ENCODE measurements around the gene SYNM. TPM values are rescaled to one million over a fixed set of nuclear protein-coding genes. Genes with fewer than 3 reads are reported as not detected.

SYNM gene
- total and polyA plus RNA-seq, 2 of the 8 experiments (the other 6 are each of a cell fraction or from before 2014, with no cell fraction given) = 0.89 to 2.0 TPM

DNA sequence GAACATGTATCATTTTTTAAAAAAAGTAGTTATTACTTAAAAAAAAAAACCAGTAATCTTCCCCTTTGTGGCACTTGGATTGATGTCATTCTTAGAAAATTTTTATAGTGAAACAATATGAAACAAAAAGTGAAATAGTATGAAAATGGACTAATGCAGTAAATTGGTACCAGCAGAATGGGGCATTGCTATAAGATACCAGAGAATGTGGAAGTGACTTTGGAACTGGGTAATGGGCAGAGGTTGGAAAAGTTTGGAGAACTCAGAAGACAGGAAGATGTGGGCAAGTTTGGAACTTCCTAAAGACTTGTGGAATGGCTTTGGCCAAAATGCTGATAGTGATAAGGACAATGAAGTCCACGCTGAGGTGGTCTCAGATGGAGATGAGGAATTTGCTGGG, 77.9 kb downstream of the SYNM start:
- H3K18ac ChIP-seq (ENCODE audit: extremely low read depth, low read length) = no peak overlapping the region
- H3K27me3 ChIP-seq (replicated peaks in 1 of 4; ENCODE audit: control insufficient read depth in 3 of 4, extremely low read depth in 1 of 4, insufficient read depth in 3 of 4, low read length in 3 of 4) = no peaks in the 10 kb centered on the region
- H2BK120ac ChIP-seq (replicated peaks; ENCODE audit: low read depth, low read length) = no peak overlapping the region
- H3K4ac ChIP-seq (replicated peaks; ENCODE audit: insufficient read length, low read depth, low read length) = no peak overlapping the region
- peaks cover 0 to 2% (median 0%) of the 10 kb centered on the region in 4 experiments; a peak in 2 of 8 replicates for H3K36me3 ChIP-seq (ENCODE audit: control insufficient read depth in 2 of 4, insufficient read depth in 4 of 4, low read length in 3 of 4)
- H3K79me2 ChIP-seq (ENCODE audit: control insufficient read depth in 1 of 2, insufficient read depth in 2 of 2, low read length in 2 of 2) = no peaks in the 10 kb centered on the region
- no peak overlapping the region for H4K91ac ChIP-seq (replicated peaks; ENCODE audit: insufficient read length, low read length)
- H3K9me3 ChIP-seq (ENCODE audit: insufficient read depth in 2 of 2, low read depth in 1 of 2, low read length in 1 of 2) = no peaks in the 10 kb centered on the region
- H4K8ac ChIP-seq (ENCODE audit: extremely low read depth, insufficient read depth, low read length) = no peak overlapping the region
- H4K20me1 ChIP-seq (replicated peaks in 1 of 2; ENCODE audit: control insufficient read depth in 1 of 2, insufficient read depth in 2 of 2, low read length in 2 of 2) = no peaks in the 10 kb centered on the region
- WGBS, 2 experiments (ENCODE audit: extremely low coverage in 1 of 2, insufficient coverage in 1 of 2, insufficient read length in 1 of 2, insufficient replicate concordance in 2 of 2, low coverage in 1 of 2, low lambda C conversion rate in 2 of 2, missing lambda C conversion rate in 1 of 2) = 94% methylated on average over 1 of the region's 1 CpG; no CpG with 5 or more reads in 1 of the 2 experiments
- H2AK5ac ChIP-seq (ENCODE audit: low read depth, low read length) = no peak overlapping the region
- POLR2A ChIA-PET (ENCODE audit: partially characterized antibody) = no interaction called here
- FAIRE-seq = no peak
- no peak overlapping the region for H2AFZ ChIP-seq (ENCODE audit: low read length)
- no peak overlapping the region for H4K5ac ChIP-seq (ENCODE audit: insufficient read length, low read depth, low read length)
- H3K14ac ChIP-seq (ENCODE audit: insufficient read length) = no peak overlapping the region
- peaks cover 0 to 5% (median 2%) of the 10 kb centered on the region in 4 experiments; a peak in 4 of 7 replicates for H3K4me1 ChIP-seq (replicated peaks in 1 of 4; ENCODE audit: control insufficient read depth in 3 of 4, insufficient read depth in 4 of 4, low read length in 3 of 4)
- H3K56ac ChIP-seq (replicated peaks; ENCODE audit: insufficient read length, low read depth, low read length) = no peak overlapping the region
- no peak overlapping the region for H3K27ac ChIP-seq (ENCODE audit: low read depth, low read length)
- TF ChIP-seq SIN3A (conservative IDR thresholded peaks at IDR 0.05 in 1 of 2, IDR thresholded peaks at IDR 0.05 in 1 of 2; ENCODE audit: low read depth in 1 of 2, low read length in 2 of 2) (no peak), RXRA (IDR thresholded peaks at IDR 0.05; ENCODE audit: insufficient read depth, low read depth, low read length) (no peak), EP300 (IDR thresholded peaks at IDR 0.05; ENCODE audit: borderline replicate concordance in 1 of 2, low read depth in 2 of 2, low read length in 2 of 2) (no peak), CBX8 (IDR thresholded peaks at IDR 0.05; ENCODE audit: borderline replicate concordance, low read depth, low read length) (no peak), SP4 (IDR thresholded peaks at IDR 0.05; ENCODE audit: low read length) (no peak), TAF7 (optimal IDR thresholded peaks at IDR 0.05; ENCODE audit: borderline replicate concordance, low read depth, low read length) (no peak), MAFK (IDR thresholded peaks at IDR 0.05; ENCODE audit: low read depth, low read length) (no peak), JUND (IDR thresholded peaks at IDR 0.05; ENCODE audit: low read length) (no peak), SP1 (IDR thresholded peaks at IDR 0.05; ENCODE audit: low read depth, low read length) (no peak)
- H3K9ac ChIP-seq (replicated peaks in 1 of 4; ENCODE audit: extremely low read depth in 1 of 4, low read depth in 3 of 4, low read length in 3 of 4) = no peak overlapping the region
- no peak overlapping the region for H3K4me3 ChIP-seq (ENCODE audit: extremely low read depth in 1 of 4, insufficient read depth in 2 of 4, low read depth in 3 of 4, low read length in 4 of 4)
- no peak overlapping the region for H3K4me2 ChIP-seq (ENCODE audit: insufficient read depth in 1 of 2, low read depth in 2 of 2, low read length in 2 of 2)
- CTCF ChIA-PET (ENCODE audit: partially characterized antibody) = interaction anchor here (1.1 to 3.0 kb wide), 4 partner anchors 15 to 82 kb away, joined by 3 to 16 read pairs (median 3); no protein-coding TSS in a partner anchor
- no peak overlapping the region for H2BK20ac ChIP-seq (ENCODE audit: low read length)
- DNase-seq (ENCODE audit: low read depth in 1 of 2, low spot score in 2 of 2) = no peak
- H3K23me2 ChIP-seq (ENCODE audit: low read depth, low read length) = peaks cover 2% of the 10 kb centered on the region; the same call in 1 of the 2 replicates
- H3K23ac ChIP-seq (ENCODE audit: insufficient read length) = no peak overlapping the region
- H3K79me1 ChIP-seq (ENCODE audit: low read depth, low read length) = no peaks in the 10 kb centered on the region
- H2BK12ac ChIP-seq (ENCODE audit: low read depth, low read length) = no peak overlapping the region
- no peak overlapping the region for H2BK15ac ChIP-seq (ENCODE audit: low read length)
- no peak overlapping the region for H2BK5ac ChIP-seq (ENCODE audit: low read depth, low read length)
